Measurements from ENCODE around the gene LRIT2. TPM values are rescaled to one million over a fixed set of nuclear protein-coding genes. Genes with fewer than 3 reads are reported as not detected.

The LRIT2 gene
- polyA plus RNA-seq, 3 donors = not detected

- H3K4me3 Mint-ChIP-seq = no peak overlapping the region
- no peak for DNase-seq
- H2AFZ ChIP-seq (ENCODE audit: insufficient read depth, low read depth, low read length, poor library complexity, severe bottlenecking) = no peak overlapping the region
- no peaks in the 10 kb centered on the region for H4K20me1 ChIP-seq (ENCODE audit: insufficient read depth, low read length)
- H3K27me3 ChIP-seq (ENCODE audit: control insufficient read depth in 2 of 2, insufficient read depth in 2 of 2, low read length in 2 of 2) = no peaks in the 10 kb centered on the region
- H3K4me2 ChIP-seq (replicated peaks; ENCODE audit: extremely low read depth, low read length, poor library complexity, severe bottlenecking) = no peak overlapping the region
- H3K36me3 Mint-ChIP-seq = no peaks in the 10 kb centered on the region
- no peak overlapping the region for H3K27ac Mint-ChIP-seq
- no peaks in the 10 kb centered on the region for H3K4me1 ChIP-seq (ENCODE audit: control insufficient read depth in 1 of 2, insufficient read depth in 2 of 2, low read length in 2 of 2)
- H3K27me3 Mint-ChIP-seq (ENCODE audit: low read depth in 3 of 3) = peaks cover 1 to 3% (median 2%) of the 10 kb centered on the region in 3 donors
- H3K27ac ChIP-seq (ENCODE audit: low read depth in 1 of 2, low read length in 2 of 2) = no peak overlapping the region
- H3K4me1 Mint-ChIP-seq = no peaks in the 10 kb centered on the region
- no peak for TF ChIP-seq CTCF (IDR thresholded peaks at IDR 0.05)
- 84% methylated on average over 11 of the region's 11 CpGs for WGBS (ENCODE audit: insufficient coverage)
- H3K79me2 ChIP-seq (ENCODE audit: insufficient read depth, low read length) = no peaks in the 10 kb centered on the region
- no peak overlapping the region for H3K9ac ChIP-seq (ENCODE audit: insufficient read depth, low read length, poor library complexity, severe bottlenecking)
- no peak overlapping the region for H3K4me3 ChIP-seq (replicated peaks in 1 of 3; ENCODE audit: low read depth in 2 of 3, low read length in 3 of 3)
- H3K36me3 ChIP-seq (replicated peaks in 1 of 2; ENCODE audit: control insufficient read depth in 1 of 2, insufficient read depth in 2 of 2, low read length in 2 of 2) = no peaks in the 10 kb centered on the region
- no peaks in the 10 kb centered on the region for H3K9me3 ChIP-seq (replicated peaks in 1 of 2; ENCODE audit: control insufficient read depth in 1 of 2, insufficient read depth in 1 of 2, low read length in 2 of 2)
- intact Hi-C loops (cut with micrococcal nuclease) = no loop called here
- H3K9me3 Mint-ChIP-seq = peaks cover 0 to 3% (median 2%) of the 10 kb centered on the region in 7 donors
Measured at GRCh38 chr10:84185526-84186175, 39.7 kb downstream of the LRIT2 start.

GRCh38 chr10:84184517-84184916 is 40.8 kb downstream of the LRIT2 start:
- no peaks in the 10 kb centered on the region for H3K27me3 ChIP-seq (ENCODE audit: control insufficient read depth in 2 of 2, insufficient read depth in 2 of 2, low read length in 2 of 2)
- H2AFZ ChIP-seq (ENCODE audit: insufficient read depth, low read depth, low read length, poor library complexity, severe bottlenecking) = no peak overlapping the region
- no peak overlapping the region for H3K27ac ChIP-seq (ENCODE audit: low read depth in 1 of 2, low read length in 2 of 2)
- H3K36me3 ChIP-seq (replicated peaks in 1 of 2; ENCODE audit: control insufficient read depth in 1 of 2, insufficient read depth in 2 of 2, low read length in 2 of 2) = no peaks in the 10 kb centered on the region
- no peaks in the 10 kb centered on the region for H4K20me1 ChIP-seq (ENCODE audit: insufficient read depth, low read length)
- no peak overlapping the region for H3K4me3 ChIP-seq (replicated peaks in 1 of 3; ENCODE audit: low read depth in 2 of 3, low read length in 3 of 3)
- no peak overlapping the region for H3K9ac ChIP-seq (ENCODE audit: insufficient read depth, low read length, poor library complexity, severe bottlenecking)
- DNase-seq = no peak
- Mint-ChIP-seq H3K27me3 (ENCODE audit: low read depth in 3 of 3) (peaks cover 0 to 2% (median 2%) of the 10 kb centered on the region in 3 donors), H3K36me3 (no peaks in the 10 kb centered on the region), H3K27ac (peak overlapping the region in 1 of 7 donors; percentile 3), H3K4me1 (no peaks in the 10 kb centered on the region), H3K4me3 (no peak overlapping the region), H3K9me3 (peaks cover 0 to 9% (median 3%) of the 10 kb centered on the region in 7 donors)
- H3K9me3 ChIP-seq (replicated peaks in 1 of 2; ENCODE audit: control insufficient read depth in 1 of 2, insufficient read depth in 1 of 2, low read length in 2 of 2) = no peaks in the 10 kb centered on the region
- H3K4me2 ChIP-seq (replicated peaks; ENCODE audit: extremely low read depth, low read length, poor library complexity, severe bottlenecking) = no peak overlapping the region
- no peaks in the 10 kb centered on the region for H3K79me2 ChIP-seq (ENCODE audit: insufficient read depth, low read length)
- no peak for TF ChIP-seq CTCF (IDR thresholded peaks at IDR 0.05)
- 81% methylated on average over 4 of the region's 4 CpGs for WGBS (ENCODE audit: insufficient coverage)
- H3K4me1 ChIP-seq (ENCODE audit: control insufficient read depth in 1 of 2, insufficient read depth in 2 of 2, low read length in 2 of 2) = no peaks in the 10 kb centered on the region
- intact Hi-C loops (cut with micrococcal nuclease) = no loop called here

Measured in CD14-positive monocyte (primary cell).